BE2C (cell line): ENCODE results near the gene IL9.

Experiments used
- DNase-seq: peaks from one replicate; pipeline ENCODE4 v3.0.0-alpha.2; 2020
- H3K27me3 ChIP-seq: fragments of 250-450 bp; sonication (Bioruptor Pico); 2 replicates; pipeline ENCODE4 v1.5.1; 2020; ENCODE audit warnings: mild to moderate bottlenecking
- H3K36me3 ChIP-seq: fragments of 250-450 bp; sonication (Bioruptor Pico); 2 replicates; pipeline ENCODE4 v1.5.1; 2020; ENCODE audit warnings: mild to moderate bottlenecking
- H3K4me1 ChIP-seq: fragments of 250-450 bp; sonication (Bioruptor Pico); 2 replicates; pipeline ENCODE4 v1.5.1; 2020
- H3K4me3 ChIP-seq: 2 replicates; pipeline ENCODE4 v1.5.1; 2011; ENCODE audit warnings: low read depth, low read length
- H3K9me3 ChIP-seq: fragments of 250-450 bp; sonication (Bioruptor Pico); 2 replicates; pipeline ENCODE4 v1.5.1; 2020
- CTCF ChIP-seq: IDR thresholded peaks from 2 replicates; pipeline ENCODE4 v1.5.1; 2012; ENCODE audit warnings: mild to moderate bottlenecking, low read depth, low read length

IL9 gene

DNA sequence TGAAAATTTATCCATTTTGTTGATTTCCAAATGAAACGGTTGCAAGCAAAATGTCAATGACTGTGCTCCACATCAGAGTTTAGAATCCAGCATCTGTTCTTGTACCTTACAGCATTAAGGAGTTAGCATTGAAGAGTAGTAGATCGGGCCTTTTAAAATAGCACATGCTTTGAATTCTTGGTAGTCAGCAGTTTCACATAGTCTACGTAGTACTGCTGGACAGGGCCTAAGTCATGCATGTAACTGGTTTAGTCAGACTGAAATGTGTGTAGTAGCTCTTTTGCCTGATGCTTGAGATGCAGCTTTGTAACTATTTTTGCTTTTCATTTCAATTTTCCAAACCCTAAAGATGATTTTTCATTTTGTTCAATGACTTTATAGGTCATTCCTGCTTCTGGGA, 39.3 kb upstream of the IL9 start:
- TF ChIP-seq CTCF, result no peak
- H3K4me1 ChIP-seq, result no peaks in the 10 kb centered on the region
- peaks cover 88% of the 10 kb centered on the region for H3K27me3 ChIP-seq
- no peaks in the 10 kb centered on the region for H3K36me3 ChIP-seq
- H3K4me3 ChIP-seq, result no peak overlapping the region
- no peaks in the 10 kb centered on the region for H3K9me3 ChIP-seq
- no peak for DNase-seq

- Histone ChIP-seq H3K4me1 (no peaks in the 10 kb centered on the region), H3K9me3 (no peaks in the 10 kb centered on the region), H3K27me3 (peaks cover 80% of the 10 kb centered on the region), H3K4me3 (no peak overlapping the region), H3K36me3 (no peaks in the 10 kb centered on the region)
- no peak for DNase-seq
- no peak for TF ChIP-seq CTCF
Observed at GRCh38 chr5:135930949-135931295, 35.3 kb upstream of the IL9 start.

DNA sequence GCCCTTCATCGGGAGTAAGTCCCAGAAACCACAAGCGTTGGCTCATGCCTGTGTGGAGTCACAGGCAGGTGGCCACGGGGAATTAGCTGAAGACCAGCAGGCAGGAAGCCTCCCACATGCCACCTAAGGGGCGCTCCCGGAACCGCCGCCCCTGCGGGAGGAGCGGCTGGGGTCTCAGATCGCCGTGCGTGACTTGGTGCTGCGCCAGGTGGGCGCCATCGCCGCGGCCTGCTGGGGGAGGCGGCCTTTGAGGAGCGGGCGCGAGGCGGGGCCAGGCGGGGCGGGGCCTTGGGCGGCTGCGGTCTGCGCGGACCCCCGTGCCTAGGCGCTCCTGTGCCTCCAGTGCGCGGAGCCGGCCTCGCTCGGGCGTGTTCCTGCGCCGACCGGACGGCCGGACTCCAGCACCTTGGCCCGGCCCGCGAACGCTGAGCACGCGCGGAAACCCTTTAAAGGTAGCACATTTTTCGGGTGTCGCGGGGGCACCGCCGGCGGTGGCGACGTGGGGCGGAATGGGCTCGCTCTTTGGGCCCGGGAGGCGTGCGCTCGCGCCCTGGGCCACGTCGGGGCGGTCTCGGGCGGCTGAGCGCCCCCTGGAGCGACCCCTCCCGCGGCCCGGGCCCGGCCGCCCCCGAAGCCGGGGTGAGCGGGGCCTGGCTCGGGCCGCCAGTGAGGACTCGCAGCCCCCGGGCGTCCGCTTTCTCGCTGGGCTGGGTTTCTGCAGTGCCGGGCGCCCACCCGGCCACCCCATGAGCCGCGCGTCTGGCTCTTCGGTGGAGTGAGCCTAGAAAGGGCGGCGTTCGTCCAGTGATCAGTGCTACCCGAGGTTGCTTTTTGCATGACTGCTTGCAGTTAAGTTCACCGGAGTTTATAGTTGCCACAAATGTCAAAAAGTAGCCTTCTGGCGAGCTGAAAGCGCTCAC, 34.6 kb upstream of the IL9 start:
- Histone ChIP-seq H3K36me3 (no peaks in the 10 kb centered on the region), H3K27me3 (peaks cover 74% of the 10 kb centered on the region), H3K4me3 (no peak overlapping the region), H3K4me1 (no peaks in the 10 kb centered on the region), H3K9me3 (no peaks in the 10 kb centered on the region)
- TF ChIP-seq CTCF, result no peak
- no peak for DNase-seq

DNA sequence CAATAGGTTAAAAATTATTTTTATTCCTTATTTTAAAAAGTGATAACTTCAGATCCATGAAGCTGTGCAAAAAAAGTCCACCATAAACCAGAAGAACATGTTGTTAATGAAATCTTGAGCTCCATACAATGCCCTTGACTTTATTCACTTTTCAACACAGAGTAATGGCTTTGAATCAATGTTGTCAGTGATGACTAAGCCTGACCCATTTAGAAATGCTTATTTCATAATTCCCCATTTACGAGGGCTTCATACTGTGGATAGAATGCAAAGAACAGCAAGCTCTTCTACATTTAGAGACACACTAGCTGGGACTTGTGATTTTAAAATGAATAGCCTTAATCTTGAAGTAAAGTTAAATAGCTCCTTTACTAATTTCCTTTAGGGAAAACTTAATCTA, 25.7 kb upstream of the IL9 start:
- TF ChIP-seq CTCF, result no peak
- DNase-seq, result no peak
- no peaks in the 10 kb centered on the region for H3K36me3 ChIP-seq
- peaks cover 46% of the 10 kb centered on the region for H3K27me3 ChIP-seq
- H3K9me3 ChIP-seq, result no peaks in the 10 kb centered on the region
- H3K4me1 ChIP-seq, result no peaks in the 10 kb centered on the region
- no peak overlapping the region for H3K4me3 ChIP-seq

DNA sequence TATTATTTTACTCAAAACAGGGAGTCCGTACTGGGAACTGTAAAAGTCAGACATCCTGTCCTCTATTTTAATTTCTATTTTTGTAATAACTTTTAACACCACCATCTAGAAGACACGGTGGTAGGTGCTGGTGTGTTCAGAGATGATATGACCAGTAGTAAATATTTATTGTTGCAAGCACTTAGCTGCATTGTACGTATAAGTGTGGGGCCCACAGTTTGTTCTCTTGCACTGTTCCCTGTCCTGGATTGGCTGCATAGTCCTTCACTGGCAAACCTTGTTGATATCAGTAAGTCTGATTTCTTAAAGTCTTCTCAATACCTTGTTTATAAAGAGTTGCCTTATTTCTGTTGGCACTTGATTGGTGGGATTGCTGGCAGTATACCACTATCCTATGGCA, 24.6 kb upstream of the IL9 start:
- no peak for TF ChIP-seq CTCF
- Histone ChIP-seq H3K27me3 (peaks cover 54% of the 10 kb centered on the region), H3K4me1 (no peaks in the 10 kb centered on the region), H3K36me3 (no peaks in the 10 kb centered on the region), H3K4me3 (no peak overlapping the region), H3K9me3 (no peaks in the 10 kb centered on the region)
- no peak for DNase-seq

GRCh38 chr5:135916638-135917263, 21.1 kb upstream of the IL9 start:
- Histone ChIP-seq H3K9me3 (no peaks in the 10 kb centered on the region; the same call in 1 of the 2 replicates), H3K36me3 (no peaks in the 10 kb centered on the region), H3K4me1 (no peaks in the 10 kb centered on the region), H3K4me3 (no peak overlapping the region), H3K27me3 (peaks cover 78% of the 10 kb centered on the region)
- TF ChIP-seq CTCF, result no peak
- no peak for DNase-seq
